Transverse colon (tissue), 4 donors: ENCODE data around the gene CD209. TPM values are rescaled to one million over a fixed set of nuclear protein-coding genes. Genes with fewer than 3 reads are reported as not detected.

Experiments
- DNase-seq: peaks from one replicate; pipeline ENCODE4 v3.0.0-alpha.2; 2019
- H3K27ac ChIP-seq, 4 donors: fragments of 200-600 bp; sonication (generic); 2 replicates each; pipeline ENCODE4 v1.5.1; 2016 to 2018; ENCODE audit warnings: inconsistent platforms in 4 of 4
- H3K27me3 ChIP-seq: fragments of 200-600 bp; sonication (generic); 2 replicates; pipeline ENCODE4 v1.5.1; 2017; ENCODE audit warnings: inconsistent platforms
- H3K36me3 ChIP-seq, 4 donors: fragments of 200-600 bp; sonication (generic); 2 replicates each; pipeline ENCODE4 v1.5.1; 2017 to 2019; ENCODE audit warnings: inconsistent platforms in 4 of 4
- H3K4me1 ChIP-seq, 4 donors: fragments of 200-600 bp; sonication (generic); 2 replicates each; pipeline ENCODE4 v1.5.1; 2017 to 2020; ENCODE audit warnings: inconsistent platforms in 4 of 4
- H3K4me3 ChIP-seq, 4 donors: fragments of 200-600 bp; sonication (generic); 1 replicate in 1 of 4; 2 replicates in 3 of 4; pipeline versions ENCODE4 v1.5.1 to v1.6.1; 2017 to 2019; ENCODE audit warnings: inconsistent platforms in 4 of 4
- H3K9me3 ChIP-seq, 2 donors: fragments of 200-600 bp; sonication (generic); 2 replicates each; pipeline ENCODE4 v1.5.1; 2017 to 2019; ENCODE audit warnings: inconsistent platforms in 2 of 2
- CTCF ChIP-seq, 5 experiments: fragments of 200-600 bp in 3 of 5; fragments of 450-650 bp in 2 of 5; sonication (generic) in 3 of 5; IDR thresholded peaks; 1 replicate in 2 of 5; 2 replicates in 3 of 5; pipeline ENCODE4 v1.5.1; 2016 to 2017; ENCODE audit warnings: antibody characterized with exemption in 5 of 5, inconsistent platforms in 3 of 5, mild to moderate bottlenecking in 2 of 5, moderate library complexity in 1 of 5
- EP300 ChIP-seq: sonication (generic); formaldehyde crosslinking; IDR thresholded peaks from one replicate; pipeline ENCODE4 v1.6.1; 2017; ENCODE audit warnings: antibody characterized with exemption, low read depth
- POLR2A ChIP-seq: fragments of 450-650 bp; IDR thresholded peaks from one replicate; pipeline ENCODE4 v1.6.1; 2016; ENCODE audit warnings: antibody characterized with exemption, mild to moderate bottlenecking, moderate library complexity
- POLR2AphosphoS5 ChIP-seq, 3 donors: sonication (generic); formaldehyde crosslinking; IDR thresholded peaks; one replicate each; pipeline ENCODE4 v1.6.1; 2016; ENCODE audit warnings: antibody characterized with exemption in 3 of 3
- WGBS, 2 donors: methylation state at CpG; one replicate each; pipeline ENCODE4 v1.1.5; 2018; ENCODE audit warnings: low coverage in 1 of 2; 5-methylcytosine and 5-hydroxymethylcytosine counted together
- in situ Hi-C, 4 donors: fragments of 200-750 bp; cut with MboI; loops; one replicate each; pipeline versions ENCODE4 v1.15.0 to v1.15.1; 2017; ENCODE audit warnings: low sequenced_read_pairs in 3 of 4, low pct_ligation_motif_present in 1 of 4, low pct_unique_long_range_greater_than_20kb in 1 of 4
- intact Hi-C: fragments of 100-400 bp; cut with DNase I; formaldehyde crosslinking; loops from one replicate; pipeline ENCODE4 v1.15.1; 2023; ENCODE audit warnings: low total_unique reads
- total RNA-seq, 4 donors: library from RNA; depleted of rRNA; stranded (reverse); fragments of >200 nt; gene quantifications; one replicate each; pipeline ENCODE4 v1.1.0, GENCODE V29; 2016

Gene CD209
- total RNA-seq, 4 donors from 2014 or later, result 1.00 to 9.4 (median 4.4) TPM

DNA sequence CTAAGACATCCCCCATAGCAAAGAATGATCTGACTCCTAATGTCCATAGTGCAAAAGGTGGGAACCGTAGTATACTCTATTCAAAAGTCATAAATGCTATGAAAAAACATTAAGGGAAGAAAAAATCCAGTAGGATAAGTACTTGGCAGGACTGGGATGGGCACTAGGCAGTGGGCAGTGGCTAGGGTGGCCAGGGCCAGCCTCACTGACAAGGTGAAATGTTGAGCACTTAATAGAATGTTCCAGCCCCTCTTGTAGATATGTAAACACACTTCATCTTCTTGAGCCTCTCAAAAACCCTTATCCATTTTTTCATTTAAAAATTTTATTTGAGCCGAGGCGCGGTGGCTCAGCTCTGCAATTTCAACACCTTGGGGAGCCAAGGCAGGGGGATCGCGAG is 14.0 kb downstream of the CD209 start:
- TF ChIP-seq POLR2A (no peak), CTCF (IDR thresholded peaks at IDR 0.05) (no peak), EP300 (no peak), POLR2AphosphoS5 (IDR thresholded peaks at IDR 0.05) (no peak)
- WGBS, 2 donors, result 29 to 65% methylated on average over 1 to 6 of the region's 6 CpGs
- Histone ChIP-seq H3K9me3 (no peaks in the 10 kb centered on the region), H3K4me3 (no peak overlapping the region), H3K4me1 (peaks cover 0 to 7% (median 0%) of the 10 kb centered on the region in 4 donors), H3K27me3 (peaks cover 43% of the 10 kb centered on the region), H3K27ac (no peak overlapping the region), H3K36me3 (no peaks in the 10 kb centered on the region)
- in situ Hi-C loops (no loop called here), intact Hi-C loops (no loop called here)
- DNase-seq, result no peak

- Histone ChIP-seq H3K4me3 (no peak within 1 kb of the TSS), H3K27me3 (peaks cover 54% of the 10 kb centered on the region), H3K27ac (no peak within 1 kb of the TSS), H3K9me3 (no peaks in the 10 kb centered on the region), H3K36me3 (no peaks in the 10 kb centered on the region), H3K4me1 (peaks cover 0 to 7% (median 0%) of the 10 kb centered on the region in 4 donors)
- no peak for DNase-seq
- in situ Hi-C loops, result no loop called here
- intact Hi-C loops, result no loop called here
- WGBS, 2 donors, result 56% methylated on average over 9 of the region's 9 CpGs; no CpG with 5 or more reads in 1 of the 2 donors
- TF ChIP-seq POLR2AphosphoS5 (IDR thresholded peaks at IDR 0.05), result no peak
- no peak for TF ChIP-seq CTCF (IDR thresholded peaks at IDR 0.05)
- TF ChIP-seq EP300, result no peak
- no peak for TF ChIP-seq POLR2A
These were observed 15.3 kb downstream of the CD209 start, which contains the start of gene CLEC4G for GRCh38 chr19:7732045-7732444. Gene CLEC4G, minus strand, starts transcription at chr19:7732110. Its CDS starts 8 bp downstream, at chr19:7732102.

- H3K4me1 ChIP-seq, result peaks cover 0 to 7% (median 0%) of the 10 kb centered on the region in 4 donors
- H3K27me3 ChIP-seq, result peaks cover 54% of the 10 kb centered on the region
- no peaks in the 10 kb centered on the region for H3K9me3 ChIP-seq
- WGBS, 2 donors, result 65% methylated on average over 5 of the region's 5 CpGs; no CpG with 5 or more reads in 1 of the 2 donors
- intact Hi-C loops (no loop called here), in situ Hi-C loops (no loop called here)
- H3K36me3 ChIP-seq, result no peaks in the 10 kb centered on the region
- no peak overlapping the region for H3K4me3 ChIP-seq
- TF ChIP-seq POLR2A, result no peak
- no peak for TF ChIP-seq EP300
- TF ChIP-seq CTCF (IDR thresholded peaks at IDR 0.05), result no peak
- TF ChIP-seq POLR2AphosphoS5 (IDR thresholded peaks at IDR 0.05), result no peak
- DNase-seq, result no peak
- no peak overlapping the region for H3K27ac ChIP-seq
These were observed 15.7 kb downstream of the CD209 start for GRCh38 chr19:7731615-7732014.

- Histone ChIP-seq H3K27me3 (peaks cover 54% of the 10 kb centered on the region), H3K36me3 (no peaks in the 10 kb centered on the region), H3K4me3 (no peak overlapping the region), H3K9me3 (no peaks in the 10 kb centered on the region), H3K27ac (no peak overlapping the region), H3K4me1 (peaks cover 0 to 7% (median 0%) of the 10 kb centered on the region in 4 donors)
- TF ChIP-seq POLR2A, result no peak
- no peak for TF ChIP-seq EP300
- TF ChIP-seq POLR2AphosphoS5 (IDR thresholded peaks at IDR 0.05), result no peak
- TF ChIP-seq CTCF (IDR thresholded peaks at IDR 0.05), result no peak
- no peak for DNase-seq
- intact Hi-C loops, result no loop called here
- in situ Hi-C loops, result no loop called here
- WGBS, 2 donors, result 70% methylated on average over 33 of the region's 39 CpGs; no CpG with 5 or more reads in 1 of the 2 donors
These were observed 16.1 kb downstream of the CD209 start for GRCh38 chr19:7731218-7731595.
